Gastroesophageal sphincter (tissue), 3 donors: ENCODE results near the gene SPEG.

Experiments
- EP300 ChIP-seq: sonication (generic); formaldehyde crosslinking; IDR thresholded peaks from one replicate; pipeline ENCODE4 v1.6.1; 2017; ENCODE audit warnings: antibody characterized with exemption, mild to moderate bottlenecking
- TF ChIP-seq, protein P1 (sequence below), 4 experiments: fragments of 200-600 bp in 2 of 4; fragments of 450-650 bp in 2 of 4; sonication (generic) in 1 of 4; IDR thresholded peaks; one replicate each; pipeline ENCODE4 v1.5.1; 2017 to 2019; ENCODE audit warnings: antibody characterized with exemption in 4 of 4, mild to moderate bottlenecking in 2 of 4, moderate library complexity in 2 of 4

DNA sequence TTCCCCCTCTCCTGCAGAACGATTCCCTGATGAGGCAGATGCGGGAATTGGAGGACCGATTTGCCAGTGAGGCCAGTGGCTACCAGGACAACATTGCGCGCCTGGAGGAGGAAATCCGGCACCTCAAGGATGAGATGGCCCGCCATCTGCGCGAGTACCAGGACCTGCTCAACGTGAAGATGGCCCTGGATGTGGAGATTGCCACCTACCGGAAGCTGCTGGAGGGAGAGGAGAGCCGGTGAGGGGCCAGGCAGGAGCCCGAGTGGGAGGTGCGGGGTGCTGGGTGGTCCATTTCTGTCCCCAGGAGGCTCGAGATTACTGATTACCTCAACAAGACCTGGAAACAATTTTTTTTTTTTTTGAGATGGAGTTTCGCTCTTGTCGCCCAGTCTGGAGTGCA, 13.3 kb upstream of the SPEG start:
- no peak for TF ChIP-seq EP300
- TF ChIP-seq, protein P1, sequence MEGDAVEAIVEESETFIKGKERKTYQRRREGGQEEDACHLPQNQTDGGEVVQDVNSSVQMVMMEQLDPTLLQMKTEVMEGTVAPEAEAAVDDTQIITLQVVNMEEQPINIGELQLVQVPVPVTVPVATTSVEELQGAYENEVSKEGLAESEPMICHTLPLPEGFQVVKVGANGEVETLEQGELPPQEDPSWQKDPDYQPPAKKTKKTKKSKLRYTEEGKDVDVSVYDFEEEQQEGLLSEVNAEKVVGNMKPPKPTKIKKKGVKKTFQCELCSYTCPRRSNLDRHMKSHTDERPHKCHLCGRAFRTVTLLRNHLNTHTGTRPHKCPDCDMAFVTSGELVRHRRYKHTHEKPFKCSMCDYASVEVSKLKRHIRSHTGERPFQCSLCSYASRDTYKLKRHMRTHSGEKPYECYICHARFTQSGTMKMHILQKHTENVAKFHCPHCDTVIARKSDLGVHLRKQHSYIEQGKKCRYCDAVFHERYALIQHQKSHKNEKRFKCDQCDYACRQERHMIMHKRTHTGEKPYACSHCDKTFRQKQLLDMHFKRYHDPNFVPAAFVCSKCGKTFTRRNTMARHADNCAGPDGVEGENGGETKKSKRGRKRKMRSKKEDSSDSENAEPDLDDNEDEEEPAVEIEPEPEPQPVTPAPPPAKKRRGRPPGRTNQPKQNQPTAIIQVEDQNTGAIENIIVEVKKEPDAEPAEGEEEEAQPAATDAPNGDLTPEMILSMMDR (IDR thresholded peaks at IDR 0.05) = peak in 1 of 4 experiments; percentile 28
